HG03439 (cell line): ENCODE measurements around the gene CD209.

ENCODE experiments used
- ATAC-seq: cut with Tn5 transposase; IDR thresholded peaks from one replicate; pipeline ENCODE4 v1.9.1; 2021; ENCODE audit warnings: mild to moderate bottlenecking, moderate library complexity; ENCODE audit not compliant: unreplicated experiment

Gene CD209

DNA sequence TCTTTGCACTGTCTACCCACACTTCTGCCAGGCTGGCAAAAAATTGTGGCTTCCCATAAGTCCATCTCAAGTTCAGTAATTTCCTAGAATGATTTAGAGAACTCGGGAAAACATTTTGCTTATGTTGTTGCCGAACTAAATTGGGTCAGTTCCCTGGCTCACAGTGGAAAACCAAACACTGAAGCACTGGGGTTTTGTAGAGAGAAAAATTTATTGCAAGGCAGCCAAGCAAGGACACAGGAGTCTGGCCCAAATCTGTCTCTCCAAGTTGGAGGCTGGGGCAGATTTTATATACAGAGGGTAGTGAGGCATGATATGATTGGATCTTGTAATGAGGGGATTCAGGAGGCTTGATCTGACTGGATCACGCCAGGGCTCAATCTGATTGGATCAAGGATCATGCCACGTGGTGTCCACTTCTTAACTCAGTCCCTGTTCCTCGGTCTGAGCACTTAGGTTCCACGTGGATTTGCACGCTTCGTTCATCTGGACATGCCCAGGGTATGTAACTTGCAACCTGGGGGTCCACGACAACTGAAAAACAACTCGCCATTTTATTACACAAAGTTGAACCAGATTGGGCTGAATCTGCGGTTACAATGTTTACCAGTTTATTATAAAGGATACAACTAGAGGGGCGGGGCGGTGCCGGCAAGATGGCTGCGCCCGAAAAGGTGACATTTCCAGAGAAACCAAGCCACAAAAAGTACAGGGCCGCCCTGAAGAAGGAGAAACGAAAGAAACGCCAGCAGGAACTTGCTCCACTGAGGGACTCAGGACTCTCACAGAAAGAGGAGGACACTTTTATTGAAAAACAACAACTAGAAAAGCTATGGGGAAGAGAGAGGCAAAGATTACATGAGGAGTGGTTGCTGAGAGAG is 7.3 kb downstream of the CD209 start:
- ATAC-seq: no peak

- no peak for ATAC-seq
These were observed 8.1 kb downstream of the CD209 start for GRCh38 chr19:7739211-7739755.

GRCh38 chr19:7738023-7738422 is 9.3 kb downstream of the CD209 start:
- no peak for ATAC-seq

DNA sequence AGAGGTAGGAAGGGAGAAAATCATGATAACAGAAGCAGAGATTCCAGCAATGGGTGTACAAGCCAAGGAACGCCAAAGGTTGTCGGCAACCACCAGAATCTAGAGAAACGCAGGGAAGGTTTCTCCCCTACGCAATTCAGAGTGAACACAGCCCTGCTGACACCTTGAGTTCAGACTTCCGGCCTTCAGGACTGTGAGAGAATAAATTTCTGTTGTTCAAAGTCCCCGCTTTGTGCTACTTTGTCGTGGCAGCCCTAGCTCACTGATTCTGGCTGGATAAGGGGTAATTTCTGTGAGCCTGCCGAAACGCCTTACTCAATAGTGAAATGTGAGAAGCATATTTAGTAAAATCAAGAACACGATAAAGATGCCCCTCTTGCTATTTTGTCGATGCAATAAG is 10.1 kb downstream of the CD209 start:
- no peak for ATAC-seq

GRCh38 chr19:7736148-7736547 is 11.2 kb downstream of the CD209 start:
- ATAC-seq: no peak

DNA sequence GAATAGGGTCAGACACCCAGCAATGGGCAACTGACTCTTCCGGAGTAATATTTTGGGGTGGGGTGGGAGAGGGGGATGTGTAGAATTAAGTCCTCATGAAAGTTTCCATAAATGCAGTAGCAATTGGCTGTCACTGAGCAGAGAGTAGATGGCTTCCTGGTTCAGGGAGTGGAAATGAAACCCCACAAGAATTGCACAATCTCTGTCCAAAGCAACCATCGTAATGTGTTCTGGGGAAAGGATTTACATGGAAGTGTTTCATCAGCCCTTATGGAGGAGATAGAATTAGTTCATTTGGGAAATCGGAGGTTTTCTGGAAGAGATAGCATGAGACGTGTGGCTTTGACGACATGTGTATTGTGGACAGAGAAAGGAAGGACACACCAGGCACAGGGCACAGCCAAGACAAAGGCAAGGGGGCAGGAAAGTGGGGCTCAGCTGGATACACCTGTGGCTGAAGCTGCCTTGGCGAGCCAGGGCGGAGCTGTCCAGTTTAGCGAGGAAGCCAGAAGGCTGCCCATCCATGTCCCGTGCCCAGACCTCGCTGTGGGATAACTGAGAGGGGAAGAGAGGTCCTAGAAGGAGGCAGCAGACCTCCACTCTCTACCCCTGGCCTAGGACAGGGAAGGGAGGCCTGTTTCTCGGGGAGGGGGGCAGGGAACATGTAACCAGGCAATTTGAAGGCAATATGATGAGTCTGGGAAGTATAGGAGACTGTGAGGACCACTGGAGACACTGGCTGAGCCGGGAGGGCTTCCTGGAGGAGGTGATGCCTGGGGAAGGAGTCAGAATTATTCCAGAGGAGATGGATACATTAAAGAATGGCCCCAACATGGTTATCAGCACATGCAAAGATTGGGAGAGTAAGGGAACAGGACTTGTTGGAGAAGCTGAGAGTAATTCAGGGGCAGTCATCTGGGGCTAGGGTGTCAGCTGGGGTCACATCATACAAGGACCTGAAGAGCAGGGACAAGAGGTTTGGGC is 12.8 kb downstream of the CD209 start:
- ATAC-seq: no peak

- ATAC-seq: no peak
These were observed 14.0 kb downstream of the CD209 start for GRCh38 chr19:7733376-7733775.

DNA sequence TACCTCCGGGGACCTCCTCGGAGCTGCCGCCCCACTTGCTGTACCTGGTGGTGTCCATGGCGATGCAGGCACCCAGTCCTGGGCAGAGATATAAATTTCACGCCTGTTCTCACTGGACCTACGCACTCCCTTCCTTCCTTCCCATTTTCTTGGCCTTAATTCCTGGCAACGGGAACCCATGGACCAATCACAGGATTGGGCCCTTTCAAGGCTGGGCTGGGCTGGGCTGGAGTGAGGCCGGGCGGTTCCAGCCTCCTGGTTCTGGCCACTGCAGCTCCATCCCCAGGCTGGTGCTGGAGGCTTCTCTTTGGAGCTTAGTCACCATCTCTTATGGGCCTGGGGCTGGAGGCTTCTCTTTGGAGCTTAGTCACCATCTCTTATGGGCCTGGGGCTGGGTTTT is 15.3 kb downstream of the CD209 start, which contains the start of gene CLEC4G:
CLEC4G (minus strand) TSS at position 66 of the 400 bp plus-strand sequence; CDS start at position 58, 8 bp downstream.
- ATAC-seq: no peak

GRCh38 chr19:7731615-7732014 is 15.7 kb downstream of the CD209 start:
- no peak for ATAC-seq

- no peak for ATAC-seq
These were observed 16.1 kb downstream of the CD209 start for GRCh38 chr19:7731218-7731595.

- no peak for ATAC-seq
These were observed 16.8 kb downstream of the CD209 start for GRCh38 chr19:7730286-7731217.

- ATAC-seq: no peak
These were observed 17.5 kb downstream of the CD209 start for GRCh38 chr19:7729831-7730285.

DNA sequence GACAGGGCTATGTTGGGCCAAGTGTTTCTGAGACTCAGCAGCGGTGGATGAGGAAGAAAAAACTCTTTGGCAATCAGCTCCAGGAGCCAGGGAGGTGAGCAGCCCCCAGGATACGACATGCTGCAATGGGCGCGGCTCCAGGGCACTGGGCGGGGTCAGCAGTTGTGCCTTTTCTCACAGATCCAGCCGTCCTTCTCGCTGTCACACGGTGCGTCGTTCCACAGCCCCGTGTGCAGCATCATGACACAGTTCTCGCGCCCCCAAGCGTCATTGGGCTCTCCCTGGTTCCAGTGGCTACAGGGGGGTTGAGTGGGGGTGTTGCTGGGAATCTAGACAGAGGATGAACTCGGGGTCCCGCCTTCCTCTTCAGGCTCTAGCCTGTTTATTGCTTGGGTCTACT is 18.1 kb downstream of the CD209 start:
- no peak for ATAC-seq

GRCh38 chr19:7725791-7726190 is 21.5 kb downstream of the CD209 start:
- ATAC-seq: no peak

DNA sequence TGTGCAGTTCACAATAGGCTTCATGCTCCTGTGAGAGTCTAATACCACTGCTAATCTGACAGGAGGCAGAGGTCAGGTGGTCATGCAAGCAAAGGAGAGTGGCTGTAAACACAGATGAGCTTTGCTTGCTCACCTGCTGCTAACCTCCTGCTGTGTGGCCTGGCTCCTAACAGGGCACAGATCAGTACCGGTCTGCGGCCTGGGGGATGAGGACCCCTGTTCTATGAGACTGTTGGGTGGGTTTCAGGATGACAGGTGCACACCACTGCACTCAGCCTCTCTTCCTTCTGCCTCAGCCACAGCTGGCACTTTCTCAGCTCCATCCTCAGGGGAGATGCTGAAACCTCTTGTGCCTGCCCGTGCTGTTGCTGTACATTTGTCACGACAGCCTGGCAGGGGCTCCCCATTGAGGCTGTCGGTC is 25.1 kb downstream of the CD209 start:
- ATAC-seq: no peak

DNA sequence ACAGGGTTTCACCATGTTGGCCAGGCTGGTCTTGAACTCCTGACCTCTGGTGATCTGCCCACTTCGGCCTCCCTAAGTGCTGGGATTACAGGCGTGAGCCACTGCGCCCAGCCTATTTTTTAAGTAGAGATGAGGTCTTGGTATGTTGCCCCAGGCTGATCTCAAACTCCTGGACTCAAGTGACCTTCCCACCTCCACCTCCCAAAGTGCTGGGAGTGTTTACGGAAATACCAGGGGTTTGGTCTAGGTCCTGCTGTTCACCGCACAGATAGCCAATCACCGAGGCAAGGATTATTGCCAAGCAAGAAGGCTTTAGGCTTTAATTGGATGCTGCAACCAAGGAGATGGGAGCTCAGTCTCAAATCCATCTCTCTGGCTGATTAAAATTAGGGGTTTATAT is 27.0 kb downstream of the CD209 start:
- no peak for ATAC-seq

DNA sequence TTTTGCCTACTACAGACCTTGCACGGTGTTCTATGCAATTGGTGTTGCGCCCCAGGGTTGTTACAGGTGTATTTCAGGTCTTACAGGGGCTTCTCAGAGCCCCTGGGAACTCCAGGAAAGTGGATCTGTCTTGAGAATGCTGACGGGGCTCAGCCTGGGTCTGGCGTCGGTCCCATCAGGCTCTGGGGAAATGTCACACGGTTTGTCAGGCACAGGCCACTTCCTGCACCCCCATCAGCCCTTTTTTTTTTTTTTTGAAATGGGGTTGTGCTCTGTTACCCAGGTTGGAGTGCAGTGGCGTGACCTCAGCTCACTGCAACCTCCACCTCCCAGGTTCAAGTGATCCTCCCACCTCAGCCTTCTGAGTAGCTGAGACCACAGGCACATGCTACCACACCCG is 28.7 kb downstream of the CD209 start:
- no peak for ATAC-seq

GRCh38 chr19:7716762-7717161 is 30.6 kb downstream of the CD209 start:
- ATAC-seq: no peak

DNA sequence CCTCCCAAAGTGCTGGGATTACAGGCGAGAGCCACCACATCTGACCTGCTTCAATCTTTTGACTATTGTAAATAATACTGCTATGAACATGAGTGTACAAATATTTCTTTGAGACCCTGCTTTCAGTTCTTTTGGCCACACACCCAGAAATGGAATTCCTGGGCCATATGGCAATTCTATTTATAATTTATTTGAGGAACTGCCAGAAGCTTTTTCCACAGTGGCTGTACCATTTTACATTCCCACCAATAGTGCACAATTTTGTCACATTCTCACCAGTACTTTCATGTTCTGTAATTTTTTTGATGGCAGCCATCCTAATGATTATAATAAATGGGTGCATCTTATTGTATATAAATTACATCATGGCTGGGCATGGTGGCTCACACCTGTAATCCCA is 31.7 kb downstream of the CD209 start:
- ATAC-seq: no peak

- no peak for ATAC-seq
These were observed 36.7 kb downstream of the CD209 start for GRCh38 chr19:7710616-7711015.
